Lung (tissue), 12 donors: ENCODE measurements around the gene ADGRV1. TPM values are rescaled to one million over a fixed set of nuclear protein-coding genes. Genes with fewer than 3 reads are reported as not detected.

ENCODE experiments used
- ATAC-seq: fragments of 200-7000 bp; cut with Tn5 transposase; one replicate; pipeline ENCODE4 v1.9.1; 2020; ENCODE audit warnings: moderate number of reproducible peaks; ENCODE audit not compliant: insufficient read depth, low FRiP score
- DNase-seq, 3 donors: peaks; one replicate each; pipeline ENCODE4 v3.0.0-alpha.2; 2013 to 2017
- H3K27ac ChIP-seq, 2 donors: one replicate each; pipeline ENCODE4 v1.5.1; 2013; ENCODE audit warnings: mild to moderate bottlenecking in 2 of 2, moderate library complexity in 2 of 2, control low read depth in 1 of 2, inconsistent platforms in 1 of 2, low read depth in 1 of 2, low read length in 1 of 2
- H3K27me3 ChIP-seq, 3 donors: one replicate each; pipeline ENCODE4 v1.5.1; 2013; ENCODE audit warnings: low read length in 2 of 3; ENCODE audit not compliant: control insufficient read depth in 3 of 3, insufficient read depth in 3 of 3
- H3K36me3 ChIP-seq, 4 donors: one replicate each; pipeline ENCODE4 v1.5.1; 2013; ENCODE audit warnings: low read length in 4 of 4, mild to moderate bottlenecking in 1 of 4, moderate library complexity in 1 of 4; ENCODE audit not compliant: control insufficient read depth in 4 of 4, insufficient read depth in 4 of 4
- H3K4me1 ChIP-seq, 5 donors: one replicate each; pipeline ENCODE4 v1.5.1; 2013; ENCODE audit warnings: low read length in 5 of 5, mild to moderate bottlenecking in 2 of 5, moderate library complexity in 1 of 5; ENCODE audit not compliant: control insufficient read depth in 5 of 5, insufficient read depth in 5 of 5
- H3K4me3 ChIP-seq: one replicate; pipeline ENCODE4 v1.5.1; 2013; ENCODE audit warnings: mild to moderate bottlenecking, control low read depth, moderate library complexity
- H3K9ac ChIP-seq, 2 donors: one replicate each; pipeline ENCODE4 v1.5.1; 2013; ENCODE audit warnings: low read length in 2 of 2, control low read depth in 1 of 2; ENCODE audit not compliant: insufficient read depth in 1 of 2
- H3K9me3 ChIP-seq, 4 donors: one replicate each; pipeline ENCODE4 v1.5.1; 2013; ENCODE audit warnings: low read length in 3 of 4, mild to moderate bottlenecking in 1 of 4, moderate library complexity in 1 of 4; ENCODE audit not compliant: control insufficient read depth in 4 of 4, insufficient read depth in 3 of 4
- WGBS, 2 donors: extraction: QIAGEN DNeasy Blood & Tissue Kit; methylation state at CpG; one replicate each; pipeline ENCODE4 v1.1.7; 2013; 5-methylcytosine and 5-hydroxymethylcytosine counted together
- polyA plus RNA-seq, 2 donors: library from polyadenylated mRNA; stranded (reverse); fragments of 200-250 nt; gene quantifications; one replicate each; pipeline ENCODE4 v1.2.1, GENCODE V29; 2013
- total RNA-seq, 2 donors: library from RNA; depleted of rRNA in 1 of 2; stranded (reverse); fragments of >200 nt in 1 of 2; gene quantifications; one replicate each; pipeline ENCODE4 v1.2.1, GENCODE V29; 2014 to 2021
- TF ChIP-seq, protein P1 (sequence below): IDR thresholded peaks from 2 replicates; pipeline ENCODE4 v1.5.1; 2012; ENCODE audit warnings: mild to moderate bottlenecking; ENCODE audit errors: control extremely low read depth, extremely low read depth
- donor health status: control.
- donor health status: control.
- donor health status: Bipolar disorder and iron deficiency.
- donor health status: healthy.
- donor health status: DM: yes; HTN: yes; CAD: no.

Gene ADGRV1
- total and polyA plus RNA-seq, 4 donors = 3.6 to 66.2 (median 28.2) TPM

DNA sequence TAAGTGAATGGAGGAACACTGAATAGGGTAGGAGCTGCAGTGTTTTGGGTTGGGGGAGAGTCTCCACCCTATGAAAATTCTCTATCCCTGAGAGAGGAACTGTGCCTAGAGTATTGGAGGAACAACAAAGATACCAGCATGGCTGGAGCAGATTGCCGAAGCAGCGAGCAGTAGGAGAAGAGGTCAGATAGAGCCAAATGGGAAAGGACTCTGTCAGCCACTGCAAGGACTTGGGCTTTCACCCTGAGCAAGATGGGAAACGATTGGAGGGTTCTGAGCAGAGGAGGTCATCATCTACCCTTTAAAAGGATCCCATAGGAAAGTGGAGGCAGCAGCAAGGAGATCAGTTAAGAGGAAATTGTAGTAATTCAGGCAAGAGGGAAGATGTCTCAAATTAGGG is 24.8 kb upstream of the ADGRV1 start:
- no peak overlapping the region for H3K9ac ChIP-seq
- H3K4me3 ChIP-seq = no peak overlapping the region
- DNase-seq = no peak
- WGBS, 2 donors = 80 to 88% methylated on average over 3 of the region's 3 CpGs
- ATAC-seq = no peak
- peaks cover 0 to 13% (median 0%) of the 10 kb centered on the region in 5 donors for H3K4me1 ChIP-seq
- H3K27me3 ChIP-seq = peaks cover 0 to 9% (median 3%) of the 10 kb centered on the region in 3 donors
- no peaks in the 10 kb centered on the region for H3K36me3 ChIP-seq
- H3K27ac ChIP-seq = no peak overlapping the region
- TF ChIP-seq, protein P1, sequence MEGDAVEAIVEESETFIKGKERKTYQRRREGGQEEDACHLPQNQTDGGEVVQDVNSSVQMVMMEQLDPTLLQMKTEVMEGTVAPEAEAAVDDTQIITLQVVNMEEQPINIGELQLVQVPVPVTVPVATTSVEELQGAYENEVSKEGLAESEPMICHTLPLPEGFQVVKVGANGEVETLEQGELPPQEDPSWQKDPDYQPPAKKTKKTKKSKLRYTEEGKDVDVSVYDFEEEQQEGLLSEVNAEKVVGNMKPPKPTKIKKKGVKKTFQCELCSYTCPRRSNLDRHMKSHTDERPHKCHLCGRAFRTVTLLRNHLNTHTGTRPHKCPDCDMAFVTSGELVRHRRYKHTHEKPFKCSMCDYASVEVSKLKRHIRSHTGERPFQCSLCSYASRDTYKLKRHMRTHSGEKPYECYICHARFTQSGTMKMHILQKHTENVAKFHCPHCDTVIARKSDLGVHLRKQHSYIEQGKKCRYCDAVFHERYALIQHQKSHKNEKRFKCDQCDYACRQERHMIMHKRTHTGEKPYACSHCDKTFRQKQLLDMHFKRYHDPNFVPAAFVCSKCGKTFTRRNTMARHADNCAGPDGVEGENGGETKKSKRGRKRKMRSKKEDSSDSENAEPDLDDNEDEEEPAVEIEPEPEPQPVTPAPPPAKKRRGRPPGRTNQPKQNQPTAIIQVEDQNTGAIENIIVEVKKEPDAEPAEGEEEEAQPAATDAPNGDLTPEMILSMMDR = no peak
- no peaks in the 10 kb centered on the region for H3K9me3 ChIP-seq

DNA sequence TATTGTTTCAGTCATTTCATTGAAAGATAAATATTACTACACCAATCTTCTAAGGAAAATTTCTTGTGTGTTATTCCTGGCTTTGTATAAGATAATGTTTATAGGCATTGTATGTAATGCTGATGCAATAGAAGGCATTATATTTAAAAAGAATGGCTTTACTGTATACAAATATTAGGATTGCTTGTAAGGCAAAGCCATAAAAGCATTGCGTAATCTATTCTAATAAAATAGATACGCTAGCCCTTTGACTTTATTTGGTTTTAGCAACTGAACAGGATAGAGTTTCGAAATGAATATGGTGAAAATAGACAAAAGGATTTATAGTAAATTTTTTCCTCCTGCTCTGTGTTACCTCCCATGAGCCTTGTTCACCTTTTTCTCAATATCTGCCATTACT is 23.7 kb upstream of the ADGRV1 start:
- H3K4me3 ChIP-seq = no peak overlapping the region
- ATAC-seq (no peak), DNase-seq (no peak)
- H3K9ac ChIP-seq = no peak overlapping the region
- H3K27ac ChIP-seq = no peak overlapping the region
- H3K4me1 ChIP-seq = peaks cover 0 to 13% (median 0%) of the 10 kb centered on the region in 5 donors
- 62 to 69% methylated on average over 3 of the region's 3 CpGs for WGBS, 2 donors
- H3K27me3 ChIP-seq = peaks cover 0 to 9% (median 3%) of the 10 kb centered on the region in 3 donors
- TF ChIP-seq, protein P1 = no peak
- no peaks in the 10 kb centered on the region for H3K36me3 ChIP-seq
- H3K9me3 ChIP-seq = no peaks in the 10 kb centered on the region

GRCh38 chr5:90542827-90543519 is 15.6 kb upstream of the ADGRV1 start:
- Histone ChIP-seq H3K9ac (no peak overlapping the region), H3K4me3 (no peak overlapping the region), H3K27me3 (peaks cover 0 to 5% (median 0%) of the 10 kb centered on the region in 3 donors), H3K36me3 (no peaks in the 10 kb centered on the region), H3K4me1 (no peaks in the 10 kb centered on the region), H3K9me3 (no peaks in the 10 kb centered on the region), H3K27ac (no peak overlapping the region)
- TF ChIP-seq, protein P1 = no peak
- ATAC-seq = no peak
- 58 to 85% methylated on average over 4 of the region's 4 CpGs for WGBS, 2 donors
- no peak for DNase-seq
